Neural progenitor cell (in vitro differentiated cells): ENCODE results near the gene MYH9. TPM values are rescaled to one million over a fixed set of nuclear protein-coding genes. Genes with fewer than 3 reads are reported as not detected.
A peak's percentile ranks its signal among the peaks of the same experiment; 100 is the strongest.

Source experiments
- DNase-seq: peaks from one replicate; pipeline ENCODE4 v3.0.0-alpha.2; 2016; ENCODE audit warnings: low spot score
- H2AFZ ChIP-seq: fragments of 200-600 bp; sonication (generic); replicated peaks from 2 replicates; pipeline ENCODE4 v1.6.1; 2016; ENCODE audit warnings: antibody characterized with exemption
- H3F3A ChIP-seq: fragments of 200-600 bp; sonication (generic); 2 replicates; pipeline ENCODE4 v1.6.1; 2016; ENCODE audit warnings: antibody characterized with exemption, low read depth
- H3K27ac ChIP-seq: fragments of 200-600 bp; sonication (generic); 2 replicates; pipeline ENCODE4 v1.5.1; 2016; ENCODE audit warnings: mild to moderate bottlenecking
- H3K27me3 ChIP-seq: fragments of 200-600 bp; sonication (generic); 2 replicates; pipeline ENCODE4 v1.6.1; 2016; ENCODE audit warnings: mild to moderate bottlenecking, moderate library complexity
- H3K36me3 ChIP-seq: fragments of 200-600 bp; sonication (generic); 2 replicates; pipeline ENCODE4 v1.5.1; 2016
- H3K4me1 ChIP-seq: fragments of 200-600 bp; sonication (generic); 2 replicates; pipeline ENCODE4 v1.6.1; 2016; ENCODE audit warnings: mixed run types
- H3K4me2 ChIP-seq: fragments of 200-600 bp; sonication (generic); 2 replicates; pipeline ENCODE4 v1.6.1; 2016
- H3K4me3 ChIP-seq: fragments of 200-600 bp; sonication (generic); 2 replicates; pipeline ENCODE4 v1.5.1; 2016
- H3K79me2 ChIP-seq: fragments of 200-600 bp; sonication (generic); 2 replicates; pipeline ENCODE4 v1.6.1; 2016; ENCODE audit warnings: low read depth
- H3K9ac ChIP-seq: fragments of 200-600 bp; sonication (generic); 2 replicates; pipeline ENCODE4 v1.6.1; 2016
- H3K9me3 ChIP-seq: fragments of 200-600 bp; sonication (generic); 2 replicates; pipeline ENCODE4 v1.5.1; 2016; ENCODE audit warnings: low read depth
- H4K20me1 ChIP-seq: fragments of 200-600 bp; sonication (generic); 2 replicates; pipeline ENCODE4 v1.6.1; 2016; ENCODE audit warnings: low read depth
- H3K27ac Mint-ChIP-seq: 3 replicates; pipeline ENCODE4 v1.8.0; 2021; ENCODE audit warnings: mixed read lengths
- H3K27me3 Mint-ChIP-seq: 2 replicates; pipeline ENCODE4 v1.8.0; 2022; ENCODE audit warnings: low read depth, mild to moderate bottlenecking, inconsistent platforms, moderate library complexity, mixed read lengths; ENCODE audit not compliant: insufficient read depth
- H3K36me3 Mint-ChIP-seq: 3 replicates; pipeline ENCODE4 v1.8.0; 2021; ENCODE audit warnings: mixed read lengths
- H3K4me1 Mint-ChIP-seq: 3 replicates; pipeline ENCODE4 v1.8.0; 2021; ENCODE audit warnings: mixed read lengths
- H3K4me3 Mint-ChIP-seq: 3 replicates; pipeline ENCODE4 v1.8.0; 2021; ENCODE audit warnings: mild to moderate bottlenecking, moderate library complexity, mixed read lengths
- H3K9me3 Mint-ChIP-seq: 3 replicates; pipeline ENCODE4 v1.8.0; 2020; ENCODE audit warnings: mixed read lengths
- EZH2 ChIP-seq: fragments of 200-600 bp; sonication (generic); IDR thresholded peaks from 2 replicates; pipeline ENCODE4 v1.6.1; 2017; ENCODE audit warnings: antibody characterized with exemption, mild to moderate bottlenecking, moderate library complexity
- EZH2phosphoT487 ChIP-seq: fragments of 200-600 bp; sonication (generic); IDR thresholded peaks from 2 replicates; pipeline ENCODE4 v1.6.1; 2017; ENCODE audit warnings: antibody characterized with exemption
- total RNA-seq: library from RNA; depleted of rRNA; stranded (reverse); fragments of >200 nt; gene quantifications from 2 replicates; pipeline ENCODE4 v1.2.3, GENCODE V29; 2015; ENCODE audit warnings: low replicate concordance
- TF ChIP-seq, protein P1 (sequence below): fragments of 200-600 bp; sonication (generic); IDR thresholded peaks from 2 replicates; pipeline ENCODE4 v1.5.1; 2017; ENCODE audit warnings: antibody characterized with exemption, mild to moderate bottlenecking

Gene MYH9
- total RNA-seq, 1 donor from 2014 or later: 77.2 TPM

- H3K4me1 Mint-ChIP-seq: peaks cover 4% of the 10 kb centered on the region
- Histone ChIP-seq H3K4me2 (no peak overlapping the region), H3K4me1 (peaks cover 6% of the 10 kb centered on the region), H3K79me2 (no peaks in the 10 kb centered on the region), H2AFZ (no peak overlapping the region), H3K36me3 (no peaks in the 10 kb centered on the region), H3K27me3 (no peaks in the 10 kb centered on the region), H3K9ac (no peak overlapping the region), H3F3A (no peaks in the 10 kb centered on the region), H4K20me1 (no peaks in the 10 kb centered on the region), H3K4me3 (no peak overlapping the region), H3K27ac (no peak overlapping the region), H3K9me3 (peaks cover 8% of the 10 kb centered on the region)
- peaks cover 2% of the 10 kb centered on the region for H3K36me3 Mint-ChIP-seq
- peaks cover 5% of the 10 kb centered on the region for H3K27me3 Mint-ChIP-seq
- no peak overlapping the region for H3K4me3 Mint-ChIP-seq
- no peak for DNase-seq
- TF ChIP-seq, protein P1, sequence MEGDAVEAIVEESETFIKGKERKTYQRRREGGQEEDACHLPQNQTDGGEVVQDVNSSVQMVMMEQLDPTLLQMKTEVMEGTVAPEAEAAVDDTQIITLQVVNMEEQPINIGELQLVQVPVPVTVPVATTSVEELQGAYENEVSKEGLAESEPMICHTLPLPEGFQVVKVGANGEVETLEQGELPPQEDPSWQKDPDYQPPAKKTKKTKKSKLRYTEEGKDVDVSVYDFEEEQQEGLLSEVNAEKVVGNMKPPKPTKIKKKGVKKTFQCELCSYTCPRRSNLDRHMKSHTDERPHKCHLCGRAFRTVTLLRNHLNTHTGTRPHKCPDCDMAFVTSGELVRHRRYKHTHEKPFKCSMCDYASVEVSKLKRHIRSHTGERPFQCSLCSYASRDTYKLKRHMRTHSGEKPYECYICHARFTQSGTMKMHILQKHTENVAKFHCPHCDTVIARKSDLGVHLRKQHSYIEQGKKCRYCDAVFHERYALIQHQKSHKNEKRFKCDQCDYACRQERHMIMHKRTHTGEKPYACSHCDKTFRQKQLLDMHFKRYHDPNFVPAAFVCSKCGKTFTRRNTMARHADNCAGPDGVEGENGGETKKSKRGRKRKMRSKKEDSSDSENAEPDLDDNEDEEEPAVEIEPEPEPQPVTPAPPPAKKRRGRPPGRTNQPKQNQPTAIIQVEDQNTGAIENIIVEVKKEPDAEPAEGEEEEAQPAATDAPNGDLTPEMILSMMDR: no peak
- TF ChIP-seq EZH2phosphoT487 (no peak), EZH2 (no peak)
- peaks cover 37% of the 10 kb centered on the region for H3K9me3 Mint-ChIP-seq
- H3K27ac Mint-ChIP-seq: no peak overlapping the region
These were observed 139.8 kb downstream of the MYH9 start for GRCh38 chr22:36247955-36248354.

DNA sequence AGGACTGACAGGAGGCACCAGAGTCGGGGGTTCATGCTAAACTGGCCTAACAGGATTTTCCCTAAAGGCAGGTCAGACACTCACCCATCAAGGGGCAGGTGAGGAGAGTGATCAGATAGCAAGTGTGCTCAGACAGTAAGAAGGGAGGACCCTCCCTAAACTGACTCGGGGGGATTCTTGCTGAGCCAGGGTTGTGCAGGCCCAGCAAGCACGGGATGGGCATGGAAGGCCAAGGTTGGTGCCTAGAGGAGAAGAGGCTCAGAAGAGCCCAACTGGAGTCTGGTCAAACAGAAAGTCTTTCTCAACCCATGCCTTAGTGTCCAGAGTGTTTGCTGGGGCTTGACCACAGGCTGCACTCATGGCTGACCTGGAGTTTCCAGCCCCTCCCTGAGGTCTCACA is 141.0 kb downstream of the MYH9 start:
- Histone ChIP-seq H4K20me1 (no peaks in the 10 kb centered on the region), H3K9me3 (peaks cover 8% of the 10 kb centered on the region), H3K27ac (no peak overlapping the region), H3F3A (no peaks in the 10 kb centered on the region), H3K36me3 (no peaks in the 10 kb centered on the region), H3K4me1 (peaks cover 6% of the 10 kb centered on the region), H3K9ac (no peak overlapping the region), H2AFZ (no peak overlapping the region), H3K4me3 (no peak overlapping the region), H3K4me2 (no peak overlapping the region), H3K27me3 (no peaks in the 10 kb centered on the region), H3K79me2 (no peaks in the 10 kb centered on the region)
- H3K36me3 Mint-ChIP-seq: peaks cover 6% of the 10 kb centered on the region
- no peak overlapping the region for H3K4me3 Mint-ChIP-seq
- TF ChIP-seq EZH2phosphoT487: no peak
- H3K4me1 Mint-ChIP-seq: no peaks in the 10 kb centered on the region
- peaks cover 47% of the 10 kb centered on the region for H3K9me3 Mint-ChIP-seq
- DNase-seq: no peak
- H3K27ac Mint-ChIP-seq: peak overlapping the region; percentile 29
- peaks cover 5% of the 10 kb centered on the region for H3K27me3 Mint-ChIP-seq

GRCh38 chr22:36245805-36246356 is 141.9 kb downstream of the MYH9 start:
- TF ChIP-seq EZH2: no peak
- no peak for TF ChIP-seq EZH2phosphoT487
- TF ChIP-seq, protein P1: no peak
- Histone ChIP-seq H3K9me3 (peaks cover 8% of the 10 kb centered on the region), H3K9ac (no peak overlapping the region), H3F3A (no peaks in the 10 kb centered on the region), H3K36me3 (no peaks in the 10 kb centered on the region), H3K4me3 (no peak overlapping the region), H3K4me1 (no peaks in the 10 kb centered on the region), H4K20me1 (no peaks in the 10 kb centered on the region), H3K27me3 (no peaks in the 10 kb centered on the region), H3K79me2 (no peaks in the 10 kb centered on the region), H2AFZ (no peak overlapping the region), H3K4me2 (no peak overlapping the region), H3K27ac (no peak overlapping the region)
- Mint-ChIP-seq H3K4me3 (no peak overlapping the region), H3K27ac (no peak overlapping the region), H3K27me3 (peaks cover 5% of the 10 kb centered on the region), H3K4me1 (no peaks in the 10 kb centered on the region), H3K9me3 (peaks cover 47% of the 10 kb centered on the region), H3K36me3 (peaks cover 6% of the 10 kb centered on the region)
- DNase-seq: no peak

DNA sequence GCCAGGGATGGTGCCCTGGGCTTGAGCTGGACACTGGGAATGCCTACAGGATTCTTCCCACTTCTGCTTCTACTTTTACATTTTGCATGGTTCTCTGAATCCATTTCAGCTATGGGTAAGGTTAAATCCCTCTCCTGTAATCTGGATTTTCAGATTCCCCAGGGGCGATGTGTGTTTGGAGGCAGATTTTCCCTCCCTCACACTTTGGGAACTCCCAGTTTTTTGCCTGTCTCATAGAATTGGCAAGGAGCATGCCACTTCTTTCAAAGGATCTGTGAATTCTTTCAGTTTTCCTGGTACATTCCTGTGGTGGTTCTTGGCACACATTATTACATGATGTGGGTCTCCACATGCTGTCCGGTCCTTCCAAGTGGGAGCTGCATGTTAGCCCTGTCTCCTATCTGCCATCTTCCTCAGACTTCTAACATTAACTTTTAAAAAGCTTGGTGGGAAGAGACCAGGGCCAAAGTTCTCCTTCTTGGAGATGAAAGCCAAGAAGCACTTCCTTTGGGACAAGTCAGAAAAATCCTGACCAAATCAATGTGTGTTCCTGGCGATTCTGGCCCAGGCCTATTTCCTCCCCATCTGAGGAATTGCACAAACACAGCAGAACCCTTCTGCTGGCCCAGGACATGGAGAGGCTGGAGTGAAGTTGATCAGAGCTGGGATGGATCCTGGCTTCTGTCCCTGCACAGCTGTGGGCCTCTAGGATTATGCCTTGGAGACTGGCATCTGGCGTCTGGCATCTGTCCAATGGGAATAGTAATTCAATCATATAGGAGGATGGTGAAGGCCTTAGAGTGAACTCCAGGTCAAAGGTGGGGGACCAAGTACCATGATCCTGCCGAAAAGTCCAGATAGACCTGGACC is 143.0 kb downstream of the MYH9 start:
- peaks cover 5% of the 10 kb centered on the region for H3K27me3 Mint-ChIP-seq
- Histone ChIP-seq H2AFZ (no peak overlapping the region), H4K20me1 (no peaks in the 10 kb centered on the region), H3K79me2 (no peaks in the 10 kb centered on the region), H3K4me3 (no peak overlapping the region), H3K27me3 (no peaks in the 10 kb centered on the region), H3F3A (no peaks in the 10 kb centered on the region), H3K4me1 (no peaks in the 10 kb centered on the region), H3K27ac (no peak overlapping the region), H3K36me3 (no peaks in the 10 kb centered on the region), H3K4me2 (no peak overlapping the region), H3K9ac (no peak overlapping the region), H3K9me3 (peaks cover 6% of the 10 kb centered on the region)
- peaks cover 5% of the 10 kb centered on the region for H3K4me1 Mint-ChIP-seq
- H3K4me3 Mint-ChIP-seq: no peak overlapping the region
- TF ChIP-seq, protein P1: no peak
- TF ChIP-seq EZH2phosphoT487 (no peak), EZH2 (no peak)
- peaks cover 38% of the 10 kb centered on the region for H3K9me3 Mint-ChIP-seq
- no peak overlapping the region for H3K27ac Mint-ChIP-seq
- peaks cover 6% of the 10 kb centered on the region for H3K36me3 Mint-ChIP-seq
- DNase-seq: no peak
